ENCODE data around the gene MAP3K4.

Gene MAP3K4

DNA sequence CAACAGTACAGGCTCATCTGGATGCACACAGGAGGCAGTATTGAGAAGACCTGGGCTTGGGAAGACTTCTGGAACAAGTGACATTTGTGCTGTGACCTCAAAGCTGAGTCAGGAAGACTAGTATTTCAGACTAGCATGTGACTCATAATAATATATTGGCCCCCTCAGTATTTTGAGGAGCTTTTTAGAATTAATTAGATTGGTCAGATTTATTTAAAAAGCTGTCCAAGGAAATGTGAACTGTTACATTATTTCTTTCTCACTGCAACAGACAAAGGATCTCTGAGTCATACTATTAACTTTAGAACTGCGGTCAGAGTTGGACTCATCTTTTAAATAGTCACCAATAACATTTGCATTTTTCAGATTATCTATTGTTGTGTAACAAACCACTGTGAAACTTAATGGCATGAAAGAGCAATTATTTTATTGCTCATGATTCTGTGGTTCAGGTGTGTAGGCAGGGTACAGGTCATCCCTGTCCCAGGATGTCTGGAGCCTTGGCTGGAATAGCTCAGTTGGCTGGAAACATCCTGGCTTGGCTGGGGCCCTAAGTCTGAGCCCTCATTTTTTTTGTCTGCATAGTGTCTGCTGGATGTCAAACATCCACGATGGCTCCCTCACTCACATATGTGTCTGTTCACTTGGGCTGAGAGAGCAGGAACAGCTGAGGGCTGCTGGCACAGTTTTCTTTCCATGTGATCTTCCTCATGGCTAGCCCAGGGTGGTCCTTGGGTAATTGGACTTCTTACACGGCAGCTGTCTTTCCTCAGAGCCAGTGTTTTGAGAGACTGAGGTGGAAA, 46.9 kb downstream of the MAP3K4 start:
- DNase-seq, result no peak

DNA sequence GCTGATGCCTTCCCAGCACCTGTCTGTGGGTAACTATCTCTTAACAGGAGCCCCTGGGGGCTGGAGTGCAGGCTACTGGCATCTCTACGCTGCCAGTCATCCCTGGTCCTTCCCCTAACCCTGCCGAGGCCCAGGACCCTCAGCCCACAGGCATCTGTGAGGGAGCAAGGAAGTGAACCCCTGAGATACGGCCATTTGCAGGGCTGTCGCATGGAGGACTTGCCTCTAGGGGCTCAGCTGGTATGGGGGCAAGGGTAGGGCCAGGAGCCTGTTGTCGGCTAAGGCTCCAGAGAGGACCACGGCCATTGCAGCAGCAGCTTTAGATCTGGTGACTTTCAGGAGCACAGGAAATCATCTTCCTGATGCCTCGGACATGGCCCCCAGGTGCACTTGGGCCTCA, 49.7 kb downstream of the MAP3K4 start:
- no peak for DNase-seq

DNA sequence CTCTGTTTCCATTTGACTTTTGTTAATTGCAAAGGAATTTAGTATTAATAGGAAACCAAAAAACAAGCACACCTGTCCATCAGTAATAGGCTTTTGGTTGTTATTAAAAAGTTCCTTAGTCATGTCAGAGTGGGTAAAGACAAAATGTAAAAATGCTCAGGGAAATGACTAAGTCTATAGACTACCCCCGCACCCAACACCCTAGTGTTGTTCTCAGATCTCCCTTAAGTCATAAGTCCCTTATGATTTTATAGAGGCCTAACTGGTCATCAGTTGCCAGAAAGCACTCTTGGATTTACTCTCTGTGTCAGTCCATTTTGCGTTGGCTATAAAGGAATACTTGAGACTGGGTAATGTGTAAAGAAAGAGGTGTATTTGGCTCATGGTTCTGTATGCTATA, 52.8 kb downstream of the MAP3K4 start:
- no peak for DNase-seq

DNA sequence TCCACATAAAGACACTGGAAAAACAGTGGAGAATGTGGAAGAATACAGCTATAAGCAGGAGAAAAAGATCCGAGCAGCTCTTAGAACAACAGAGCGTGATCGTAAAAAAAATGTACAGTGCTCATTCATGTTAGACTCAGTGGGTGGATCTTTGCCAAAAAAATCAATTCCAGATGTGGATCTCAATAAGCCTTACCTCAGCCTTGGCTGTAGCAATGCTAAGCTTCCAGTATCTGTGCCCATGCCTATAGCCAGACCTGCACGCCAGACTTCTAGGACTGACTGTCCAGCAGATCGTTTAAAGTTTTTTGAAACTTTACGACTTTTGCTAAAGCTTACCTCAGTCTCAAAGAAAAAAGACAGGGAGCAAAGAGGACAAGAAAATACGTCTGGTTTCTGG, 57.1 kb downstream of the MAP3K4 start:
- no peak for DNase-seq

DNA sequence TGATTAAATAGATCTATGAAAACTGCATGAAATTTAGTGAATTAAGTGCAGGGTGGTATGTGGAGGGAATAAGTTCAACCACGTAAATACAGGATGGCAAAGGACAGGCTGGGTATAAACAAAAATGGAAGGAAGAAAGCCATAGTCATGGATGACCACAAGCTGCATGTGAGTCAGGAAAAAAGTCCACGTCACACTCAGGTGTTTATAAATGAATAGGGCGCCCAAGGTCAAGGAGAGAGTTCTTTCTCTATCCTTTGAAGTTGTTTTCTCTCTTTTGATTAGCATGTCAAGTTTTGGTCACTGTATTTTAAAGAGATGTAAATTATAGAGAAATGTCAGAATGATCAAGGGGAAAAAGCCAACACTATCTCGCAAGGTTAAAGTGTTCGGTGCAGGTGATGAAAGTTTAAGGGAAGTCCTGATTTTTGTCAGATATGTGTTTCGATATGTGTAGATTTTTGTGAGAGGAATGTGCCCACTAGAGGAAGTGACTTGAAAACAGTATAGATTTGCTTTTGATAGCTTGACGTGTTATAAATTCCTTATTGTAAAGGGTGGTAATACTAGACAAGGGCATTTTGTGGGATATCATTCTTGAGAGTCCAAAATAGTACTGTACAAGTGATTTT, 58.7 kb downstream of the MAP3K4 start:
- DNase-seq, result no peak

DNA sequence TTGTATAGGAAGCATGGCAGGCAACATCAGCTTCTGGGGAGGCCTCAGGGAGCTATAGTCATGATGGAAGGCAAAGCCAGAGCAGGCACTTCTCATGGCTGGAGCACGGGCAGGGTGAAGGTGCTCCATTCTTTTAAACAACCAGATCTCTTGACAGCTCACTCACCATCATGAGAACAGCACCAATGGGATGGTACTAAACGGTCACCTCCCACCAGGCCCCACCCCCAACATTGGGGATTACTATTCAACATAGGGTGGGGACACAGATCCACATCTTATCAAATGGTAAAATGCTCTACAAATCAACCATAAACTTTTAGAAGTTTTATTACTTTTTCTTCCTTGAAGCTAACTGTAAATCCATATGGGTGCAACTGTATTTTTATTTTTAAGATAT, 61.5 kb downstream of the MAP3K4 start:
- no peak for DNase-seq

DNA sequence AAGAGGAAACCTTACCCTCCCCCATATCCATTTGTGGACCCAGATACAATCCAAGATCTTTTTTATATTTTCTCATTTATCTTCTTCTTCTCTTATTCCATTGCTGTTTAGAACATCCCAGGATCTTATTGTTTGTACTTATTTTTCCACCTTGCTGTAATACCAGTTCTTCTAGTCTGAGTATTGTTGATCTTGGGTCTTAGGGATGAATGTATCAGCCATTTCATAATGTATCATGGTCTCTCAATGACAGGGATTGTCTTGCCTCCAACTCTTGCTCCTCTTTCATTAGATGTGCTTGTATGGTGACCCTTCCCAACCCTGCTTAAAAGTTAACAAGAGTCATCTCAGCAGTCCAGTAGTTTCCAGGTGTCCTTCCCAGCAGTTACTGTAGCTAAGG, 63.3 kb downstream of the MAP3K4 start:
- no peak for DNase-seq

DNA sequence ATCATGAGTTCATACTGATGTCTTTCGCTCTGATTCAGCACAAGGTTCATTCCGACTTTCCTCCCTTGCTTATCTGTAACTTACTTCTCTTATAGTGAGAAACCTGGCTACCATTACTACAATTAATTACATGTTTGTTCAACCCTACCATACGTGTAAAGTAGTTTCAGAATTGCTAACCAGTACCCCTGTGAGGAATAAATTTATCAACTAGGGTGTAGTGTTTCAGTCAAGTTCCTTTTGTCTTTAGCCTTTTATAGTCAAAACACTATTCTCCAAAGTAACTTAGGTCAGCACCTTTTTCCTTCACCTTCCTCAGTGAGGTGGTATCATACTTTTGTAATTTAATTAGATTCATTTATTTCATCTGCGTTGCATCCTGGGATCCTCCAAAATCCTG, 64.9 kb downstream of the MAP3K4 start:
- no peak for DNase-seq

DNA sequence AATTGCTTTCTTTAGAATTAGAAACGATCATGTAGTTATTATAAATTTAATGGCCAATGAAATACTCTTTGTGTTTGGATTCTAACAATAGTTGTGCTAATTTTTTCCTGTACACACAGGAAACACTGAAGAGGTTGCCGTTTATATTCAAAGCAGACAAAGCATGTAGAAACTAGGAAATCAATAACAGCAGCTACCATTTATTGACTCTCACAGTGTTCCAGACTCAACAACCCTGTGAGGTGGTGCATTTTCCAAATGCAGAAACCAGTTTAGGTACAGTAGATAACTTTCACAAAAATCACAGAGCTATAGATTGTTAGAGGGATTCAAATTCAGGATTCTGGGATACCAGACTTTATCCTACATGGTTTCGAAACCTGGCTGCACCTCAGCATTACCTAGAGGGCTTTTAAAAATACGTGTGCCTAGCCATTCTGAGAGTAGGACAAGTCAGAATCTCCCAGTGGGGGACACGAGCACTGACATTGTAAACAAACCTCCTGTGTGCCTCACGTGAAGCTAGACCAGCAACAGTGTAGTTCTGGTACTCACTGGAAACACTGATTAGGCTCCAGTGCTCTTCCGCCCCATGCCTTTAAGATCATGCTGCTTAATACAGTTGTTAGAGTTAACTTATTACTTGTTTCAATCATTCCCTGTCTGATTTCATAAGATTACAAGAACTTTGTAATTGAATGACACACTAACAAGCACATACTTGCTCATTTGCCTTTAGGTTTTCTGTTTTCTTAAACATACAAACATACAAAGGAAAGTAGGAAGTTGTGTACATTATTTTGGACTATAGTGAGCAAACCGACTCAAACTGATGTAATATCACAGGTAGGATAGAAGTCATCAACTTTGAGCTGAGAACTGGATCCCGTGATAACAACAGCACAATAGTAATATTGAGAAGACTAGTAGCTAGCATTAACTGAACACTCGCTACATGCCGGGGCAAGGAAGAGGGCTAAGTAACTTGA, 65.8 kb downstream of the MAP3K4 start:
- DNase-seq, result no peak

DNA sequence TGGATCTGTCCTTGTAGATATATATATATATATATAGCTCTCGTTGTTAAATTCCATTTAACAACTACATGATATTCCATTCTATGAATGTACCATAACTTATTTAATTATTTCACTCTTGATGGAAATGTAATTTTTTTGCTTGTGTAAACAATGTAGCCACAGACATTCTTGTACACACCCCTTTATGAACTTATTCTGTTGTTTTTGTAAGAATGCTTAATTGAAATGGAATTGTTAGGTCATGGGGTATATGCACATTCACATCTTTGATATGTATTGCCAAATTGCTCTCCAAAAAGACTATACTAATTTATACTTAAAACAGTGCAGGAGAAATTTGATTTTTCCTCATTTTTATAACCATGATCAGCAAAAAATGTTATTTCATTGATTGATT, 67.2 kb downstream of the MAP3K4 start:
- DNase-seq, result no peak

DNA sequence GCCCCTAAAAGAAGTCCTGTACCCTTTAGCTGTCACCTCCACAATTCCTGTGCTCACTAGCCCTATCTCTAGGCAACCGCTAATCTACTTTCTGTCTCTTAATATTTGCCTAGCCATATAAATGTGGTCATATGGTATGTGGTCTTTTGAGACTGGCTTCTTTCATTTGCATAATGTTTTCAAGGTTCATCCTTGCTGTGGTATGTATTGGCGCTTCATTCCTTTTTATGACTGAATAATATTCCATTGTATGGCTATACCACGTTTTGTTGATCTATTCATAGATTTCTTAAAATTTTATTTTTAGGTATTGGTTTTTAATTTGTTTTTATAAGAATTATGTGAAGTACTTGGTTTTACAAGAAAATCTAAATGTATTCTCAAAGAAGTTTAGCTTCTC, 70.0 kb downstream of the MAP3K4 start:
- DNase-seq, result no peak

DNA sequence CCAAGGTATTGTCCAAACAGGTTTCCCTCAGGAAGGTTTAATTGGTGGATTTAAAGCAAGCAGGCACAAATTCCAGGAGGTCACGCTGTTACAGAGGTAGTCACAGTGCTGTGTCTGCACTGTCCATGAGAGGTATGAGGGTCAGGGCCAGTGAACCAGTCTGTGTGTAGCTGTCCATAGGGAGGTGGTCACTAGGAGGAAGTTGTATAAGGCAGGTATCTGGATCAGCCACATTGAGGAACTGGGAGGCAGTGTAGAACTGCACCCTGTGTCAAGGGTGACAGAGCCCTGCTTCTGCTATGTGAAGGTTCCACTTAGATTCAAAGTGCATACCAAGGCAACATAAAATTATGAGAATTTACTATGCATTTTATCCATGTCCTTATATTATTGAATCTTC, 73.3 kb downstream of the MAP3K4 start:
- DNase-seq, result no peak

DNA sequence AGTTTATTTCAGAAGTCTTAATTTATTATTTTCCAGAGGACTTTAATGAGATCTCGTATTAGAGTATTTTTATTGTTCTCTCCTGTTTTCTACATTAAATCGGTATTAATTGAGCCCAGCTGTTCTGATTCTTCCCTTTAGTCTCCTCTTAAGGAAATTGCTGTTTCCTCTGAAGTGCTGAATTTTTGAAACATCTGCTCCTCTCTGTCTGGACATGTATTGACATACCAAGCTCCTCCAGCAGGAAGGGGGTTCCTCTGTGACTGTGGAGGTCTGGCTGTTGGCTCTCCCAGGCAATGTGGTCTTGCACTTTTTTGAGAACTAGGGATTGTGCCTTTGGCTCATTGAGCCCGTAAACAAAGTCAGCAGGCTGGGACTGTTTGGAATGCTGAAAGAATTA, 74.9 kb downstream of the MAP3K4 start:
- no peak for DNase-seq

DNA sequence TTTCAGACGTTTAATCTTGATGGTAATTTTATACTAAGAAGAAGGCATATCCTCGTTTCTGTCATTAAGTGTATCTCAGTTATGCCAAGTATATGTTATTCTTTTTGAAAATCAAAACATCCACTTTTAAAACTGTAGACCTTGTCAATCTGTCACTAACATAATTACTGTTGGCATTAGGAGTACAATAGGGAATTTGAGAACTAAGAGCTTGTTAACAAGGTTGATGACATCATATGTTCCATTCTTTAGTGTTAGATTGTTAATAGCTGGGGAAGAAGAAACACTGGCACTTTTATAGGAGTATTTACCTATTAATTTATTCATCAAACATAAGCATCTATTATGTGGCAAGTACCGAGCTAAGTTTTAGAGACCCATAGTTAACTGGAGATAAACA, 76.2 kb downstream of the MAP3K4 start:
- DNase-seq, result no peak

DNA sequence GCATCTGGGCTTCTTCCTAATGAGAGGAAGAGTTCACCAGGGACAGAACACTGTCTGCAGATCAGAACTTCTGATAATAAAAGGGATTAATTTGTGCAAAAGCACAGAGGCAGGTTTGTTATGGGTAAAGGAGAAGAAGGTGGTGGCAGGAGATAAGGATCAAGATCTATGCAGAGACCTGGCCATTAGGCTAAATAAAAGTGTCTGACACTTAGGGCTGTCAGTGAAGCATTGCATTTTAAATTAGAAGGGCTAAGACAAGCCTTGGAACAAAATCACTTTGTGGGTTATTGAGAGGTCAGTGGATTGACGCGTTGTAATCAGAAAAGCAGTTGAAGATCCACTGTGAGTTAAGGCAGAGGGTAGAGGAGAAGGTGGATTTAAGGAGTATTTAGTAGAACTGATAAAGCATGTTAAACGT, 76.8 kb downstream of the MAP3K4 start:
- DNase-seq, result no peak

DNA sequence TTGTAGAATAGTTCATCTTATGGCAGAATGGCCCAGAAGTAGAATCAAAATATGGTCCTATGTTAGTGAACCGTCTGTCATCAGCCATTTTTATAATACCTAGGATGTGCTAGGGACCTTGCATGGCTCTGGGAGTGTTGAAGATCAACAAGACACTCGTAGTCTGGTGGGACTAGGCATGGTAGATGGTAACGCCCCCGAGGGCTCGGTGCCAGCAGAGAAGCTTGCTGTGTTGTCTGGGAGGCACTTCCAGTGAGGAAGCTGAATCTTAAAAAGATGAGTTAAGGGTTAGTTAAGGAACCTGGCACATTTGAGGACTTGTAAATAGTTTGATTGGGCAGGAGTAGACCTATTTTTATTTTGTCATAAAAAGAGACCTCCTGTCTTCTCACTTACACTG, 82.4 kb downstream of the MAP3K4 start:
- DNase-seq, result no peak

DNA sequence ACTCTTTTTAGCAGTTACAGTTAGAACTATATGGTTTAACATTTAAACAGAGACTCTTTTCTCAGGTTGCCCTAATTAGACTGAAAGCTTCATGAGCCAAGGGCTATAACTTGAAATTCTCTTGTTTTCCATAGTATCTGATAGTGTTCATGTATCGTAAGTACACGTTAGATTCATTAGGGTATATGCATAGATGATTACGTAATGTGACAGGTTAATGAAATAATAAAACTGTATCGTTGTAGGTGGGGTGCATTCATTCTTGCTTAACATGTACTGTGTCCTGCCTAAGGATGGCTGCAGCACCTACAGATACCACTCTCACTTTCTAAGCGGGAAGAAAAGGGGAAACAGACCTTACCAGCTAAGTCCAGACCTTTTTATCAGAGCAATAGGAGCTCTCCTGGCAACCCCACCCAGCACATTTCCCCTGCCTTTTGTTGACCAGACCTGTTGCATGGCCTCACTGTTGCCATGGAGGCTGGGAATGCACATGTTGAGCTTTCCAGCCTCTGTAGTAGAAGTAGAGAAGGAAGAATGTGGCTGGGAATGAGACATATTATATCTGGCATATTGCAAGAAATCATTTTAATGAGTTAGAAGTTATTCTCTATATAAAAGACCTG, 83.0 kb downstream of the MAP3K4 start:
- DNase-seq, result no peak

DNA sequence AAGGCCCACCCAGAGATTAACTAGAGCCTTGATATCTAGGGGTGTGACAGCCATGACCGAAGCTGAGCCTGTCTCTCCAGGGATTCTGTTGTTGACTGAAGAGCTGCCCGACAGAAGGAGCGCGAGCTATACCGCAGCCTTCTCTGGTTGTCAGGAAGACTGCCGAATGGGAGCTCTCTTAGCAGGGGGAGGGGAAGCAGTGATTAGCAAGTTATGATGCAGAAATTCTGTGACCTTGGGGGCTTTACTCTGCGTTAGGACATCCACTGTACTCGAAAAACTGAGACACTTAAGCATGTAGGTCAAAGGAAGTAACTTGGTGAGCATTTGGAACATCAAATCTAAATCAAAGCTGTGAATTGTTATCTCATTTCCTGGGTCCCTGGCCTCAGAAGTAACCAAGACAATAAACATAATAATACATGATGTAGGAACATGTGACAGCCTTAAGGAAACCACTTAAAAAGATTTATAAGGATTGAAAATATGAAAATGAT, 84.7 kb downstream of the MAP3K4 start:
- peak; percentile 35 for DNase-seq

DNA sequence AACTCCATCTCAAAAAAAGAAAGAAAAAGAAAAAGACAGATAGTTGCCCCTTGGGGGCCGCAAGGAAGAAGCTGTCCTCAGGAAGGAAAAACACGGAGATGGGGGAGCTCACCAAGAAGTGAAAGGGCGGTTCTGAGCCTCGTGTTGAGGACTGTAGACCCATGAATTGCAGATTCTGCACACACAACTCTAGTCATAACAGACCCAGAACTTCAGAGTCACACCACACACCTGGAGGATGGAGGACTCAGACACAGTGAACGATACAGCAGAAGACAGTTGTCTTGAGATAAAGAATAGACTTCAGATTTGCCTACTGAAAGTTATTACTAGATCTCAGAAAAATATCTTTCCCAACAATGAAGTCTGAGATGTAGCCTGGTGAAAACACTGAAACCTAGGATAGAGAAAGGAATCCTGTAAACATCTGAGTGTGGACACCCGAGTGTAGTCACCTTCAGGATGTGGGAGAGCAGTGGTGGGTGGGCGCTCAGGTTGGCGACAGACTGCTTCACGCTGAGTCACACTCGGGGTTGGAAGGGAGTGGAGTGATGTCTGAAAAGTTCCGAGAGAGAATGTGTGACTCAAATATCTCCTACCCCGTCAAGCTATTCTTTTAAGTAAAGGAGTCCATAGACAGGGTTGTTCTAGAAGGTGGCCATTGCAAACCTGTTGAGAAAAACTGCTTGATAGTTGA, 88.1 kb downstream of the MAP3K4 start:
- peak; percentile 70 for DNase-seq

DNA sequence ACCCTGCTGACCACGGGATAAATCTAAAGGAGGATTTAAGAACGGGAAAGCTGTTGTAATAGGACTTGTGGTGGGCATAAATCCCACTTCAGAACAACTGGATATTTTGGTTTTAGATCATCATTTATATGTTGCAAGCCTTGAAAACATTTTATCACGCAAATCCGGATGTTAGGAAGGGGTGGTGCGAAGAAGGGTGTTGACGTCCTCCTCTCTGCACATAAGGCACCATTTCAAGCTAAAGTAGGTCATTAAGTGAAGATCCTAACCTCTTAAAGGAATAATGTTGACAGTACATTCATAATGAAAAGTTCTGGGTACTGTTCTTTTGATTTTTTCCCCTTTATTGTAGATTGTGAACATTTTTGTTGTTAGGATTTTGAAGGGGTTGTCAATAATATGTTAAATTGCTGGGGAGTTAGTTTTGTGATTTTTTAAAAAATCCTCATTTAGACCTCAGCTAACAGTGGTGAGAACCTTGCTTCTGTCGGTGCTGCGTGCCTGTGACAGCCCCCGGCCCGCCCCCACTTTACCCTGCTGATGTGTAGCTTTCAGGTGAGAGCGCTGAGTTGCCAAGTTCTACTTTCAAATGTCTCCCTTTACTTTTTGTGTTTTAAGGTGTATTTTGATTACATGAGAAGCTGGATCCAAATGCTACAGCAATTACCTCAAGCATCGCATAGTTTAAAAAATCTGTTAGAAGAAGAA, 88.8 kb downstream of the MAP3K4 start:
- peak; percentile 22 for DNase-seq

DNA sequence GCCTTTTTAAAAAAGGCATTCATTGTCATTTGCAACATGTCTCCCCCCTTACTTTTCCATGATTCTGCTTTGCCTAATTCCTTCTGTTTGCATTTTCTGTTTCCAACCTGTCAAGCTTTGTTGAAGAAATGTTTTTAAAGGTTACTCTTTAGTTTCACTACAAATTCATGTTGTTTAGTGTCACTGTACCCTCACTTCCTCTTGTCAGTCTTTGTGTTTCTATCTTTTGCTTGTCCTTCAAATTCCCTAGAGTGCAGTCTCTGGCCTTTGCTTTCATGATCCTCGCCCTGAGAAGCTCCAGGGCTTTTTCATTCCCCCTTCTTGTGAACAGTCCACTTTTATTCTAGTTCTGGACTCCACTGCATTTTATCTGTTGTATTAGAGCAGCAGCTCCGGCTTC, 90.6 kb downstream of the MAP3K4 start:
- DNase-seq, result no peak

DNA sequence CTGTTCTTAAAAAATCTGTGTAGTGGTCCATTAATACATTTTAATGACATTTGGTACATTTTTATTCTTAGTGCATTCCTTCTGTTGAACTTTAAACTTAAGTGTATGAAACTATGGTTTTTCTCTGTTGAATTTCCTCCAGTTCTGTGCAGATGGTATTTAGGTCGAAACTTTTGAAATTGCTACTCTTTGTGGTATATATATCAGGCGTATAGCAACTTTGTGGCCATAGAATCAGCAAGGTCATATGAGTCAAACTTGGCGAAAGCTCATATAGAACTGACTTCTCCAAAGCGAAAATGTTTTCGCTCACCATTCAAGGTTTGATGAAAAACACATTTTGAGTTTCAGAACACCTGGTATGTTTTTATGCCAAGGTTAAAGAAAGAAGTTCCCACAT, 93.7 kb downstream of the MAP3K4 start:
- no peak for DNase-seq

Measured in CD4-positive, alpha-beta T cell treated with Interleukin-17A for 4 hours (primary cell).